Astrocyte of the spinal cord (primary cell): ENCODE results near the gene TAF6L.
"Not testable (repeated sequence)": the region's sequence is repeated elsewhere in the genome, so short reads cannot be mapped to it uniquely, and the experiment has no call there.

Experiments
- DNase-seq: peaks from one replicate; pipeline ENCODE4 v3.0.0; 2011; ENCODE audit warnings: low read depth, low spot score
- H3K4me3 ChIP-seq: 2 replicates; pipeline ENCODE4 v1.5.1; 2011; ENCODE audit warnings: low read depth, mild to moderate bottlenecking, low read length, moderate library complexity
- CTCF ChIP-seq: IDR thresholded peaks from 2 replicates; pipeline ENCODE4 v1.5.1; 2012; ENCODE audit warnings: low read depth, mild to moderate bottlenecking, low read length, inconsistent platforms
- in situ Hi-C: cut with HindIII; loops from 2 replicates; pipeline ENCODE4 v1.10.0; 2017; ENCODE audit warnings: low sequenced_read_pairs

Gene TAF6L

GRCh38 chr11:62757846-62758788 lies 13.1 kb upstream of the TAF6L start:
- in situ Hi-C loops, result no loop called here
- H3K4me3 ChIP-seq, result no peak overlapping the region
- TF ChIP-seq CTCF, result no peak
- no peak for DNase-seq

GRCh38 chr11:62760867-62761227 lies 10.3 kb upstream of the TAF6L start:
- peak overlapping the region; percentile 80 for H3K4me3 ChIP-seq
- DNase-seq, in situ Hi-C loops: not testable (repeated sequence)

- in situ Hi-C loops, result no loop called here
- TF ChIP-seq CTCF, result no peak
- H3K4me3 ChIP-seq, result peak overlapping the region; percentile 72
- DNase-seq, result no peak
Observed at GRCh38 chr11:62770778-62771143, 435 bp upstream of the TAF6L start.

DNA sequence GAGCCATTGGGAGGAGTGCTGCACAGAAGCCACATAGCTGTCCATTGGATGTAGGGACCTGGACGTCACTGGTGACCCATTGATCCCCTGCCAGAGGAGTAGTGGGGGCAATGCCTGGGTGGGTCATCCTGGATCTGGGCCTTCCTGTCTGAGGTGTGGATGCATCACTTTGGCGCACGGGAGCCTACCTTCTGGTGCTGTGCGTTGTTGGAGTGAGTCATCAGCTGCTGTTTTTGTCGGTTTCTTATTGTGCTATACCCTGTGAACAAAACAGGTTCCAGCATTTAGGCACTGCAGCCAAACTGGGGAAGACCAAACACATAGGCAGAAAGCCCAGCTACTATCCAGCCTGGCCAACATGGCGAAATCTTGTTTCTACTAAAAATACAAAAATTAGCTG lies 3.2 kb downstream of the TAF6L start:
- in situ Hi-C loops, result no loop called here

GRCh38 chr11:62775646-62776045 lies 4.5 kb downstream of the TAF6L start:
- in situ Hi-C loops, result no loop called here
- no peak overlapping the region for H3K4me3 ChIP-seq
- TF ChIP-seq CTCF, result no peak
- DNase-seq, result no peak

More for the DNA sequence above, 3.2 kb downstream of the TAF6L start:
- no peak for DNase-seq
- TF ChIP-seq CTCF, result no peak
- H3K4me3 ChIP-seq, result no peak overlapping the region

- in situ Hi-C loops, result no loop called here
- H3K4me3 ChIP-seq, result no peak overlapping the region
- no peak for TF ChIP-seq CTCF
- DNase-seq, result no peak
Observed at GRCh38 chr11:62777389-62777788, 6.2 kb downstream of the TAF6L start.

- in situ Hi-C loops, result no loop called here
- DNase-seq, result no peak
- no peak for TF ChIP-seq CTCF
- H3K4me3 ChIP-seq, result no peak overlapping the region
Observed at GRCh38 chr11:62778441-62778840, 7.2 kb downstream of the TAF6L start.
